Epidermal melanocyte (primary cell): Measurements from ENCODE around the gene ADPRHL1.

ENCODE experiments used
- DNase-seq: peaks from one replicate; pipeline ENCODE4 v3.0.0; 2011; ENCODE audit warnings: low spot score; ENCODE audit not compliant: insufficient read length

The ADPRHL1 gene

GRCh38 chr13:113417836-113418721 is 35.2 kb downstream of the ADPRHL1 start:
- DNase-seq, result no peak

- DNase-seq, result no peak
These were observed 36.1 kb downstream of the ADPRHL1 start for GRCh38 chr13:113417008-113417751.

- no peak for DNase-seq
These were observed 37.5 kb downstream of the ADPRHL1 start for GRCh38 chr13:113415825-113416224.

GRCh38 chr13:113415032-113415431 is 38.3 kb downstream of the ADPRHL1 start:
- DNase-seq, result no peak

- DNase-seq, result no peak
These were observed 39.0 kb downstream of the ADPRHL1 start for GRCh38 chr13:113414335-113414734.

- DNase-seq, result no peak
These were observed 39.4 kb downstream of the ADPRHL1 start for GRCh38 chr13:113413898-113414282.

- no peak for DNase-seq
These were observed 40.0 kb downstream of the ADPRHL1 start for GRCh38 chr13:113413178-113413897.

GRCh38 chr13:113412440-113412839 is 40.8 kb downstream of the ADPRHL1 start:
- no peak for DNase-seq

GRCh38 chr13:113411216-113412023 is 41.9 kb downstream of the ADPRHL1 start:
- DNase-seq, result peak; percentile 69

GRCh38 chr13:113410472-113411201 is 42.7 kb downstream of the ADPRHL1 start:
- DNase-seq, result peak; percentile 57

GRCh38 chr13:113408562-113408961 is 44.7 kb downstream of the ADPRHL1 start:
- DNase-seq, result no peak

GRCh38 chr13:113407531-113408393 is 45.5 kb downstream of the ADPRHL1 start:
- DNase-seq, result no peak

- DNase-seq, result no peak
These were observed 46.2 kb downstream of the ADPRHL1 start for GRCh38 chr13:113407103-113407530.

GRCh38 chr13:113406321-113407102 is 46.8 kb downstream of the ADPRHL1 start:
- no peak for DNase-seq

- no peak for DNase-seq
These were observed 47.6 kb downstream of the ADPRHL1 start for GRCh38 chr13:113405481-113406300.

GRCh38 chr13:113404723-113405471 is 48.4 kb downstream of the ADPRHL1 start:
- DNase-seq, result no peak

GRCh38 chr13:113404366-113404722 is 48.9 kb downstream of the ADPRHL1 start:
- no peak for DNase-seq
